ENCODE data around the gene WDR4.

WDR4 gene

DNA sequence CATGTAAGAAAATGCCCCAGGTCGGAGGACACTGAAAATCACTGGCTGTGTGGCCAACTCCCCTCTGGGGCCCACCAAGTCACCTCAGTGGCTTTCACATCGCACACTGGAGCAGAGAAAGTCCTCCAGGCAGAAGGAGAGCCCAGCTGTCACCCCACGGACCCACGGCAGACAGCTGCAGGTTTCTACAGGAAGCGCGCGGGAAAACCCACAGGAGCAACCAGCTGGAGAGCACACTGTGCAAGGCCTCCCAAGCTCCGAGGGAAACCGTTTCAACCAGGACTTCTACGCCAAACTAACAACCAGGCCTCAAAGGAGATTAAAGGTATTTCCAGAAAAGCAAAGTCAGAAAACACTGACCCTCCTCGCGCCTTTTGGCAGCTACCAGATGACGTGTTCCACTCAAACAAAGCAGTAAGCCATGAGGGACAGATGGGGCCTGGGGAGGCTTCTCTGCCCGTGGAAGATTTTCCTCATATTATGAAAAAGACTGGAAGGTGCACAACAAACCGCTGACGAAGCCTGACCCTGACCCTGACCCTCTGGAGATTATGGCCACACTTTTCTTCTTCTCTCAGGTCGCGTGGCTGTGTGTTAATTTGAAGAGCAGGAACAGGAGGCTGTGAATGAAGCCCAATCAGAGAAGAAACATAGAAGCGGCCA is 21.0 kb downstream of the WDR4 start:
- TF ChIP-seq, protein P1, sequence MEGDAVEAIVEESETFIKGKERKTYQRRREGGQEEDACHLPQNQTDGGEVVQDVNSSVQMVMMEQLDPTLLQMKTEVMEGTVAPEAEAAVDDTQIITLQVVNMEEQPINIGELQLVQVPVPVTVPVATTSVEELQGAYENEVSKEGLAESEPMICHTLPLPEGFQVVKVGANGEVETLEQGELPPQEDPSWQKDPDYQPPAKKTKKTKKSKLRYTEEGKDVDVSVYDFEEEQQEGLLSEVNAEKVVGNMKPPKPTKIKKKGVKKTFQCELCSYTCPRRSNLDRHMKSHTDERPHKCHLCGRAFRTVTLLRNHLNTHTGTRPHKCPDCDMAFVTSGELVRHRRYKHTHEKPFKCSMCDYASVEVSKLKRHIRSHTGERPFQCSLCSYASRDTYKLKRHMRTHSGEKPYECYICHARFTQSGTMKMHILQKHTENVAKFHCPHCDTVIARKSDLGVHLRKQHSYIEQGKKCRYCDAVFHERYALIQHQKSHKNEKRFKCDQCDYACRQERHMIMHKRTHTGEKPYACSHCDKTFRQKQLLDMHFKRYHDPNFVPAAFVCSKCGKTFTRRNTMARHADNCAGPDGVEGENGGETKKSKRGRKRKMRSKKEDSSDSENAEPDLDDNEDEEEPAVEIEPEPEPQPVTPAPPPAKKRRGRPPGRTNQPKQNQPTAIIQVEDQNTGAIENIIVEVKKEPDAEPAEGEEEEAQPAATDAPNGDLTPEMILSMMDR (IDR thresholded peaks at IDR 0.05; ENCODE audit: low read length, missing control alignments), result no peak
- DNase-seq (ENCODE audit: low read depth), result no peak
- no peak overlapping the region for H3K4me3 ChIP-seq (replicated peaks; ENCODE audit: low read depth, low read length)

DNA sequence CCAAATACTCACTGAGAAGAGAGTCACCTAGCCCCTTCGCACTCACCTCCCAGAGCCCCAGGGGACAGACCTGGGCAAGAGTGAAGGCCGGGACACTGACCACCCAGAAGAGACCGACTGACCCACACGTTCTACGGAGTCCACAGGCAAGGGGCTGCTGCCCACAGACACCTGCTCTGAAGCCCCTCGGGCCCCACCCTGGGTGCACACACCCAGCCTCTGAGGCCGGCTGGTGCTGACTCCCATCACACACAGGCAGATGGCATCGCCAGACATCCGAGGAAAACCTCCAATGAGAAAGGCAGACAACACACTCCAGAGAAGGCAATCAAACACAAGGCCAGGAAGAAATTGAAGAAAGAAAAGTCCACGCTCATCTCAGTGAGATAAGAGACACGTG is 22.1 kb downstream of the WDR4 start:
- H3K4me3 ChIP-seq (replicated peaks; ENCODE audit: low read depth, low read length), result no peak overlapping the region

DNA sequence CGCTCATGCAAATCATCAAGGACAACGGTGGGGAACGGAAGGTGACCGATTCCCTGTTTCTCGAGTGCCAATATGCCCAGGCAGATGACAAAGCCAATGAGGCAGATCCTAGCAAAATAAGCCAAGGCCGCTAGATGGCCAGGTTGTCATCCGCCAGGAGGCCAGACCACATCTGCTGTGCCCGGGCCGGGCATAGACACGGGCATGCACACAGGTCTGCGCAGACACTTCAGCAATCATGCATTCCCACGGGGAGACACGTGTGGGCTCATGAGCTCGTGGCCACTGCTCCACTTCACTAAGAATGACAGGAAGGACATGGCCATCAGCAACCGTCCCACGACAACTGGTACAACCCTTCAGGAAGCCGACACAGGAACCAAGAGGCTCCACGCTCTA is 23.4 kb downstream of the WDR4 start:
- no peak overlapping the region for H3K4me3 ChIP-seq (replicated peaks; ENCODE audit: low read depth, low read length)
- DNase-seq (ENCODE audit: low read depth), result no peak
- TF ChIP-seq, protein P1 (IDR thresholded peaks at IDR 0.05; ENCODE audit: low read length, missing control alignments), result no peak

More for the DNA sequence above, 22.1 kb downstream of the WDR4 start:
- TF ChIP-seq, protein P1 (IDR thresholded peaks at IDR 0.05; ENCODE audit: low read length, missing control alignments), result no peak
- no peak for DNase-seq (ENCODE audit: low read depth)

DNA sequence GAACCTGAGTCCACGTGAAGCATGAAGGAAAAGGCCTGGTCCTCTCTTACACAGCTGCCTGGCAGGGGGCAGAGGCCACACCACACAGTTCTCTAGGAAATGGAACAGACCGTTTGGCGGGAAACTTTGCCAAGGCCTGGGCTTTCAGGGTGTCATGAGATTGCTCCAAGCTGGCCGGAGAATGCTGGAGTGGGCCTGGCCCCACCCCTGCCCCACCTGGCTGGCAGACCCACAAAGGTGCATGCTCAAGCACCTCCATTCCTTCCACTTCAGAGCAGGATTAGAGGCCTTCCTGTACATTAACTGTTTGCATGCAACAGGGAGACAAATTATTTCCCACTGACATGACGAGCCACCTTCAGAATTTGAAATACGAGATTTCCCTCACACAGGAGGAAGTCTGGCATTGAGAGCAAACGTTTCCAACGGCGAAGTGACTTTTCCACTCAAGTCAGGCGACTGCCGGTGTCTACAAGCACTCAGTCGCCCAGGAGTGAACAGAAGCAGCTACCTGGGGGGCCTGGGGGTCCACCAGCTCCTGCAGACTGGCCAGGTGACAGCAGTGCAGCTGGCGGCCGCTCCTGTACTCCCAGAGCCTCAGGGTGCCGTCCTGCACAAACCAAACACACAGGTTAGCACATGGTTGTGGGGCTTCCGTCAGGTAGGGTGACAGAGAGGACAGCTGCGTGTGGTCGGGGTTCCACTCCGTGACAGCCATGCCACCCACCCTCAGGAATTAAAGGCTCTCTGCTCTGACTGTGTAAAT is 24.0 kb downstream of the WDR4 start:
- DNase-seq (ENCODE audit: low read depth), result no peak
- H3K4me3 ChIP-seq (replicated peaks; ENCODE audit: low read depth, low read length), result no peak overlapping the region
- TF ChIP-seq, protein P1 (IDR thresholded peaks at IDR 0.05; ENCODE audit: low read length, missing control alignments), result no peak

DNA sequence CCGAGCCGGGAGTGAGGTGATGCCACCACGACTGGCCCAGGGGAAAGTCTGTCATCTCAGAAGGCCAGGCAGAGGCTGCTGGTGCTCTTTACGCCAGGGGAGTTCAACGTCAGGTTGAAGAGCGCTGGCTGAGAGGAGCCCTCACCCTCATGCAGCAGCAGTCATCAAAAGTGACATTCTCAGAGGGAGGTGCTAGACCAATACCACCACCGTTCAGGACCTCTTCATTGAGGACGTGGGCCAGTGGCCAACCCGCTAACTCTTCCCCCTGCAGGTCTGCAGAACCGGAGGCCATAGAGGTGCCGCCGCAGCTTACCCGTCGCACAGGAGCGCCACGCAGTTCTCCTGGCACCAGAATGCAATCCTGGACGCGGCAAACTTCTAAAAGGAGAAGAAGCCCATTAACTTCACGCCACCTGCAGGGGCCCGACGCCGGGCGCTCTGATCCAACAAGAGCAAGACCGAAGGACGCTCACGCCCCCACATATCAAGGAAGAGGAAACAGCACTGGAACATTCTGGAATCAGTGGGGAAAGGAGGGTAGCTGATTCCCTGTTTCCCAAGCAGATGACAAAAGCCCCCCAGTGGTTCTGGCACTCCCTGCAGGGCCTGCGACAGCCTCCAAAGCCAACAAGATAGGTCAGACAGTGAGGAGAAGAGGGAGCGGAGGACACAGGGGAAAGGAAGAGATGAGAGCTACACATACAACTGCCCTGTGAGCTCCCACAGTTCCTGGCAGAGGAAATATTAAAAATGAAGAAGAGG is 24.9 kb downstream of the WDR4 start:
- no peak overlapping the region for H3K4me3 ChIP-seq (replicated peaks; ENCODE audit: low read depth, low read length)
- no peak for DNase-seq (ENCODE audit: low read depth)

DNA sequence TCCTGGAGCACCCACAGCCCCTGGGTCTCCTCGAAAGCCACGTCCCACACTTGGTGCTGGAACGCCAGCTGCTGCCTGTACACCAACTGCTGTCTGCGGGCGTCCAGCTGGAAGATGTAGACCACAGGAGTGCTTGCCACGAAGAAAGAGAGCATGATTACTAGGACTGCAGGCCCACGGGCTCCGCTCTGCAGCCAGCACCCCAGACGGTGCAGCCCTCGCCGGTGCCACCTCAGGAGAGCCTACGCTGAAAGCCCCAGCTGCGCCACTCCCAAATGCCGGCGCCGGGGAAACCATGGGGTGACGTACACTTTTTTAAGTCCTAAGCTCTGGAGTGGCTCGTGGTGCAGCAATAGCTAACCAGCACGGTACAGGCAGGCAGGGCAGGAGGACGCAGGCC is 25.7 kb downstream of the WDR4 start:
- TF ChIP-seq, protein P1 (IDR thresholded peaks at IDR 0.05; ENCODE audit: low read length, missing control alignments), result no peak
- no peak overlapping the region for H3K4me3 ChIP-seq (replicated peaks; ENCODE audit: low read depth, low read length)
- DNase-seq (ENCODE audit: low read depth), result no peak

More for the DNA sequence above, 24.9 kb downstream of the WDR4 start:
- TF ChIP-seq, protein P1 (IDR thresholded peaks at IDR 0.05; ENCODE audit: low read length, missing control alignments), result no peak
